Measurements from ENCODE around the gene ABCC8.

Gene ABCC8

GRCh38 chr11:17393472-17393871 lies 83.2 kb downstream of the ABCC8 start:
- no peak for DNase-seq
- intact Hi-C loops (cut with DNase I), result no loop called here

GRCh38 chr11:17392872-17393271 lies 83.8 kb downstream of the ABCC8 start:
- DNase-seq, result peak in 2 of 10 donors; percentile 11 to 50
- intact Hi-C loops (cut with DNase I), result no loop called here

- intact Hi-C loops (cut with DNase I), result no loop called here
- peak in 2 of 10 donors; percentile 2 to 16 for DNase-seq
Observed at GRCh38 chr11:17391493-17392355, 84.9 kb downstream of the ABCC8 start.

GRCh38 chr11:17389957-17390649 lies 86.5 kb downstream of the ABCC8 start:
- intact Hi-C loops (cut with DNase I), result no loop called here
- DNase-seq, result peak in 1 of 10 donors; percentile 44

- DNase-seq, result peak in 9 of 10 donors; percentile 59 to 95 (median 74)
- intact Hi-C loops (cut with DNase I), result no loop called here
Observed at GRCh38 chr11:17389211-17389956, 87.3 kb downstream of the ABCC8 start.

GRCh38 chr11:17388609-17389210 lies 87.9 kb downstream of the ABCC8 start, which contains the start of gene KCNJ11:
TSS of gene KCNJ11 (minus strand) at chr11:17388659. CDS start at chr11:17388091, 568 bp downstream.
- intact Hi-C loops (cut with DNase I), result no loop called here
- DNase-seq, result no peak

- intact Hi-C loops (cut with DNase I), result no loop called here
- DNase-seq, result no peak
Observed at GRCh38 chr11:17387811-17388210, 88.8 kb downstream of the ABCC8 start.

GRCh38 chr11:17387254-17387653 lies 89.4 kb downstream of the ABCC8 start:
- no peak for DNase-seq
- intact Hi-C loops (cut with DNase I), result no loop called here

- intact Hi-C loops (cut with DNase I), result no loop called here
- peak in 9 of 10 donors; percentile 43 to 94 (median 66) for DNase-seq
Observed at GRCh38 chr11:17386331-17387084, 90.1 kb downstream of the ABCC8 start.

- DNase-seq, result no peak
- intact Hi-C loops (cut with DNase I), result loop anchor here (2.0 kb wide), 1 partner anchor 143 kb away; no protein-coding TSS in a partner anchor
Observed at GRCh38 chr11:17385926-17386325, 90.7 kb downstream of the ABCC8 start.

- DNase-seq, result no peak
- intact Hi-C loops (cut with DNase I), result loop anchor here (2.0 kb wide), 1 partner anchor 143 kb away; no protein-coding TSS in a partner anchor
Observed at GRCh38 chr11:17385492-17385891, 91.2 kb downstream of the ABCC8 start.

GRCh38 chr11:17384002-17384511 lies 92.6 kb downstream of the ABCC8 start:
- intact Hi-C loops (cut with DNase I), result loop anchor here (1.0 to 2.0 kb wide), 2 partner anchors 120 to 145 kb away; no protein-coding TSS in a partner anchor
- DNase-seq, result peak; percentile 65 to 98 (median 84)

GRCh38 chr11:17383461-17383860 lies 93.2 kb downstream of the ABCC8 start:
- intact Hi-C loops (cut with DNase I), result no loop called here
- no peak for DNase-seq

GRCh38 chr11:17382046-17382728 lies 94.5 kb downstream of the ABCC8 start:
- DNase-seq, result no peak
- intact Hi-C loops (cut with DNase I), result no loop called here

GRCh38 chr11:17381156-17381555 lies 95.5 kb downstream of the ABCC8 start:
- DNase-seq, result no peak
- intact Hi-C loops (cut with DNase I), result no loop called here

- no peak for DNase-seq
- intact Hi-C loops (cut with DNase I), result no loop called here
Observed at GRCh38 chr11:17379383-17380180, 97.1 kb downstream of the ABCC8 start.

GRCh38 chr11:17378655-17379054 lies 98.0 kb downstream of the ABCC8 start:
- DNase-seq, result no peak

GRCh38 chr11:17376493-17376892 lies 100.2 kb downstream of the ABCC8 start:
- DNase-seq, result no peak
- intact Hi-C loops (cut with DNase I), result no loop called here

More at GRCh38 chr11:17378655-17379054, 98.0 kb downstream of the ABCC8 start:
- intact Hi-C loops (cut with DNase I), result no loop called here
